Stimulated activated CD4-positive, alpha-beta T cell treated with anti-CD3 and anti-CD28 coated beads, Interleukin-4, amount 100 ng/mL, for 24 hours (primary cell): Measurements from ENCODE around the gene GPR161.

Experiments
- DNase-seq: peaks from one replicate; pipeline ENCODE4 v3.0.0-alpha.2; 2020

GPR161 gene

GRCh38 chr1:168146160-168146539 is 9.4 kb upstream of the GPR161 start:
- no peak for DNase-seq

- DNase-seq, result peak; percentile 87
Measured at GRCh38 chr1:168145184-168146159, 8.7 kb upstream of the GPR161 start.

- DNase-seq, result no peak
Measured at GRCh38 chr1:168141871-168142385, 5.2 kb upstream of the GPR161 start.

- DNase-seq, result no peak
Measured at GRCh38 chr1:168139070-168139469, 2.3 kb upstream of the GPR161 start.

- no peak for DNase-seq
Measured at GRCh38 chr1:168138134-168138533, 1.4 kb upstream of the GPR161 start.

GRCh38 chr1:168137515-168137821 is 738 bp upstream of the GPR161 start:
- no peak for DNase-seq

GRCh38 chr1:168135921-168136708 is 615 bp downstream of the GPR161 start:
- no peak for DNase-seq

GRCh38 chr1:168135116-168135920 is 1.4 kb downstream of the GPR161 start:
- DNase-seq, result no peak

GRCh38 chr1:168134642-168135041 is 2.1 kb downstream of the GPR161 start:
- DNase-seq, result no peak

GRCh38 chr1:168134132-168134531 is 2.6 kb downstream of the GPR161 start:
- DNase-seq, result no peak

- no peak for DNase-seq
Measured at GRCh38 chr1:168129933-168130332, 6.8 kb downstream of the GPR161 start.

- DNase-seq, result no peak
Measured at GRCh38 chr1:168127503-168127902, 9.2 kb downstream of the GPR161 start.

GRCh38 chr1:168125051-168125450 is 11.7 kb downstream of the GPR161 start:
- DNase-seq, result no peak

GRCh38 chr1:168121401-168122011 is 15.2 kb downstream of the GPR161 start:
- no peak for DNase-seq

GRCh38 chr1:168119750-168120149 is 17.0 kb downstream of the GPR161 start:
- no peak for DNase-seq

GRCh38 chr1:168116327-168116799 is 20.4 kb downstream of the GPR161 start:
- no peak for DNase-seq

GRCh38 chr1:168114845-168115244 is 21.9 kb downstream of the GPR161 start:
- no peak for DNase-seq

- DNase-seq, result peak; percentile 52
Measured at GRCh38 chr1:168112673-168113305, 23.9 kb downstream of the GPR161 start.

GRCh38 chr1:168110896-168111545 is 25.7 kb downstream of the GPR161 start:
- DNase-seq, result no peak

GRCh38 chr1:168106274-168106673 is 30.5 kb downstream of the GPR161 start:
- DNase-seq, result no peak

- DNase-seq, result no peak
Measured at GRCh38 chr1:168105846-168106245, 30.9 kb downstream of the GPR161 start.
